Measurements from ENCODE around the gene MPP1.

MPP1 gene

DNA sequence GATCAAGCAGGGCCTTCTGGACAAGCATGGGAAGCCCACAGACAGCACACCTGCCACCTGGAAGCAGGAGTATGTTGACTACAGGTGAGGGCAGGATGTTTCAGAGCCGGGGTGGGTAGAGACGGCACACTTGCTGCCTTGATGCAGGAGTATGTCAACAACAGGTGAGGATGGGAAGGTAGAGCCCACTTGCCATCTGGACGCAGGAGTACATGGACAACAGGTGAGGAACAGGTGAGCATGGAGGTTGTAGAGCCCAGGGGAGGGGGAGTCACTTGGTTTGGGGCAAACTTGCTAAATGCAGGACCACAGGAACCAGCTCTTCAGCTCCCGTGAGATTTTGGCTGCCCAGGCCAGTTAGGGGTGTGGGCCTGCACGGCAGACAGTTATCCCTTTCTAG lies 30.7 kb downstream of the MPP1 start:
- Histone ChIP-seq H3K36me3 (ENCODE audit: insufficient read depth, low read length) (peaks cover 8% of the 10 kb centered on the region; the same call in 1 of the 2 replicates), H3K4me1 (ENCODE audit: control insufficient read depth, insufficient read depth, low read length, unreplicated experiment) (peaks cover 8% of the 10 kb centered on the region), H3K4me3 (ENCODE audit: low read depth, low read length) (no peak overlapping the region), H3K79me2 (ENCODE audit: control insufficient read depth, insufficient read depth, low read length, unreplicated experiment) (no peaks in the 10 kb centered on the region), H2AFZ (ENCODE audit: low read length, unreplicated experiment) (no peak overlapping the region), H3K27ac (ENCODE audit: low read depth, low read length) (no peak overlapping the region), H3K27me3 (ENCODE audit: insufficient read depth, low read length) (no peaks in the 10 kb centered on the region)

DNA sequence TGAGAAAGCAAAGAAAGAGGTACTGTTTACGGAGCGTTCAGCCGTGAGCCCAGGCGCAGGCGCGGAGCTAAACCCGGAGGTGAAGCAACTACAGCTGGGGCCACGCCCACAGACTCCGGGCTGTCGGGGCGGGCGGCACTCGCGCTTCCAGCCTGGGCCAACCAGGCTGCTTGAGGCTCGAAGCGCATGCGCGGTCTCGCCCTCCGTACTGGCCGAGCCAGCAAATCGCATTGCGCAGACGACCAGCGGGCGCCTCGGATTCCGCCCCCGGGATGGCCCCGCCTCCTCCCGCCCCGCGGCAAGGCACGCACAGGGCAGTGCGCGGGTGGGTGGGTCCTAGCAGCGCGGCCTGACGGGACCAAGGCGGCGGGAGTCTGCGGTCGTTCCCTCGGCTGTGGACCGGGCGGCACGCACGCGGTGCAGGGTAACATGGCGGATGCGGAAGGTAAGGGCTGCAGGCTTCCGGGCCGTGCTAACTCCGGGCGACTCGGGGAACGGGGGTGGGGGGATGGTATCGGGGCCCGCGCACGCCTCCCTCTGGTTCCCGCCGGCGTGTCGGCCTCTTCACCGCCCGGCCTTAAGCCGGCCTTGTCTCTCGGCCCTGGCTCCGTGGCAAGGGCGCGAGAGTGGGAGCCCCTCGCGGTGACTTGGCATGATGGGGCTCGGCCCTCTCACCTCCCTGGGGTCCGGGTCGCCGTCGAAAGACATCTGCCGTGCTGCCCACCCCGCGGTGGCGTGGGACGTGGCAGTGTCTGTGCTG lies 42.6 kb downstream of the MPP1 start, which contains the start of gene DKC1:
TSS of gene DKC1 (plus strand) at position 328 of the 760 bp plus-strand sequence. CDS start at position 430, 102 bp downstream.
- H3K4me1 ChIP-seq (ENCODE audit: control insufficient read depth, insufficient read depth, low read length, unreplicated experiment) = peaks cover 11% of the 10 kb centered on the region
- no peaks in the 10 kb centered on the region for H3K27me3 ChIP-seq (ENCODE audit: insufficient read depth, low read length)
- H3K79me2 ChIP-seq (ENCODE audit: control insufficient read depth, insufficient read depth, low read length, unreplicated experiment) = peaks cover 34% of the 10 kb centered on the region
- peaks cover 21% of the 10 kb centered on the region; the same call in 1 of the 2 replicates for H3K36me3 ChIP-seq (ENCODE audit: insufficient read depth, low read length)
- H3K4me3 ChIP-seq (ENCODE audit: low read depth, low read length) = peak within 1 kb of the TSS; percentile 99
- H2AFZ ChIP-seq (ENCODE audit: low read length, unreplicated experiment) = no peak within 1 kb of the TSS
- H3K27ac ChIP-seq (ENCODE audit: low read depth, low read length) = peak within 1 kb of the TSS; percentile 67

DNA sequence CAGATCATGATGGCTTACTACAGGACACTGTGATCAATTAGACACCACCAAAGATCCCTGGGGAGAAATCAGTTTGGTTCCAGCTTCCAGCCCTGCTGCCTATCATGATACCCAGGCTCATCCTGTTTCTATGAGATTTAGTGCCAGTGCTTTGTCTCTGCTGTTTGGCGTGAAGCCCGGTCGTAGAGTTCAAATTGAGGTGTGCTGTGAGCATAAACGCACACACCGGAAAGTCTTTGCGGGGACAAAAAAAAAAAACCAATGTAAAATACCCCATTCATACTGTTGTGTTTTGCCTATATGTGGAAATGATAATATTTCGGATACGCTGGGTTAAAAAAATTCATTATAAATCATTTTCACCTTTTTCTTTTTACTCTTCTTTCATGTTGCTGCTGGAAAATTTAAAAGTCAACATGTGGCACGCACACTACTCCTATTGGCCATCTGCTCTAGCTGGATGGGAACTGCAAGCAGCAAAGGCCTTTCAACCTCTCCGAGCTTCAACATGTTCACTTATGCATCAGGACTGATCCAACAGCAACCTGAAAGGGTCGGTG lies 43.2 kb downstream of the MPP1 start:
- Histone ChIP-seq H2AFZ (ENCODE audit: low read length, unreplicated experiment) (no peak overlapping the region), H3K27me3 (ENCODE audit: insufficient read depth, low read length) (no peaks in the 10 kb centered on the region), H3K36me3 (ENCODE audit: insufficient read depth, low read length) (peaks cover 19% of the 10 kb centered on the region; the same call in 1 of the 2 replicates), H3K4me3 (ENCODE audit: low read depth, low read length) (peak overlapping the region; percentile 99), H3K79me2 (ENCODE audit: control insufficient read depth, insufficient read depth, low read length, unreplicated experiment) (peaks cover 34% of the 10 kb centered on the region), H3K27ac (ENCODE audit: low read depth, low read length) (peak overlapping the region; percentile 54), H3K4me1 (ENCODE audit: control insufficient read depth, insufficient read depth, low read length, unreplicated experiment) (peaks cover 11% of the 10 kb centered on the region)

DNA sequence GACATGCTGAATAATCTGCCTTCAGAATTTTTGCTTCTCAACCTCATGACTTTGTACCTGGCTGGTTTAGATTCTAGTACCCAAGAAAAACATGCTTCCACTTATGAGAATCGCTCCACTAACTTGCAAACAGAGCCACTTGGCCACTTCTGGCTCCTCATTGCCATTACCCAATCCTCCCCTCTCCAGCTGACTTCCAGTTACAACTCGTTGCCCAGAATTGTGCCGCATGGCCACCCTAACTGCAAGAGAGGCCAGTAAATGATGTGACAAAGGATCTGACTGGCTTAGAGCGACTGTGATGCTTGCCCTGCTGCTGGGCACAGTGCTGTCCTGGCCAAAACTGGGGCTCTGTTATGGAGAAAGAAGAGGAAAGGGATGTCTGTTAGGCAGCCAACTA lies 46.6 kb downstream of the MPP1 start:
- Histone ChIP-seq H3K36me3 (ENCODE audit: insufficient read depth, low read length) (no peaks in the 10 kb centered on the region), H3K79me2 (ENCODE audit: control insufficient read depth, insufficient read depth, low read length, unreplicated experiment) (peaks cover 7% of the 10 kb centered on the region), H3K4me3 (ENCODE audit: low read depth, low read length) (no peak overlapping the region), H2AFZ (ENCODE audit: low read length, unreplicated experiment) (no peak overlapping the region), H3K4me1 (ENCODE audit: control insufficient read depth, insufficient read depth, low read length, unreplicated experiment) (peaks cover 4% of the 10 kb centered on the region), H3K27me3 (ENCODE audit: insufficient read depth, low read length) (no peaks in the 10 kb centered on the region), H3K27ac (ENCODE audit: low read depth, low read length) (no peak overlapping the region)

DNA sequence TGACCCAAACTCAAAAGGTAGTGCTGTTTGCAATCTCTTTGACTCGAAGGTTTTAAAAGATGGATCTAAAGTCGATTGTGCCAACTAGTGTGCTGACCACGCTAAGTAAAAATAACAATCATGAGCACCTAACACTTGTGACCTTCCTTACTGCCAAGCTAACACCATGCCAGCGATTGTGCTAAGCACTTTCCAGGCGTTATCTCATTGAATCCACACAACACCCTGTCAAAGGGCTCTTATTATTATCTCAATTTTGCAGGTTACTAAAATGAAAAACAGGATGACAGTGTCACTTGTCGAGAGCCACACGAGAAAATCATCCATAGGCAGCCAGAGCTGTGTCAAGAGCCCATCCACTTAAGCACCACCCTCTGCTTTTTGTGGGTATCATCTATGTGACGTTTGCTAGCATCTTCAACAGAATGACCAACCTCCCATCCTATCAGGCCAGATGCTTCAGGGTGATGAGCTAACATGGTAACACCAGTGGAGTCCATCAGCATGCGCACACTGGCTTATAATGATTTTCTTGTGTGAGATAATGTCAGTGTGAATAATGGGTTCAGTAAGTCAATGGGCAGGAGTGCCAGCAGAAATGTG lies 53.5 kb downstream of the MPP1 start:
- Histone ChIP-seq H3K4me3 (ENCODE audit: low read depth, low read length) (no peak overlapping the region), H2AFZ (ENCODE audit: low read length, unreplicated experiment) (no peak overlapping the region)

DNA sequence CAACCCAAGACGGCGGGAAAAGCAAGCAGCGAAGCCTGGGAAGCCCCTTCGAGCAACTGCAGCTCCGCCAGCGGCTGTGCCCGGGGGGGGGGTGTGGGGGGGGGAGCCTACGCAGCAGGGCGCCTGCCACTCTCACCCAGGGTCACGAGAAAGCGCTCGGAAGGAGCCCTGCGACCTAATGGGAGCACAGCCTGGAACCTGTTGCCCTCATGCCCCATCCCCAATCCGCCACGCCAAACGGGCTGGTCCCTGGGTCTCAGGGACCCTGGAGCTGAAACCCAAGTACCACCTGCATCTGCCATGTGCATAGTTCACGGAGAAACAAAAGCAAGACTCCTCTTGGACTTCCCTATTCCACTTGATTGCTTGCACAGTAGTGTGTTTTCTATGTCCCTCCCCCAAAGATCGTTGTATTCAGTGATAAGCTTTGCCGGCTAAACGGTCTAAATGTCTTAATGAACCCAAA lies 54.0 kb downstream of the MPP1 start:
- Histone ChIP-seq H3K36me3 (ENCODE audit: insufficient read depth, low read length) (no peaks in the 10 kb centered on the region), H3K4me1 (ENCODE audit: control insufficient read depth, insufficient read depth, low read length, unreplicated experiment) (peaks cover 11% of the 10 kb centered on the region), H3K27me3 (ENCODE audit: insufficient read depth, low read length) (no peaks in the 10 kb centered on the region), H3K79me2 (ENCODE audit: control insufficient read depth, insufficient read depth, low read length, unreplicated experiment) (peaks cover 4% of the 10 kb centered on the region), H3K27ac (ENCODE audit: low read depth, low read length) (no peak overlapping the region), H2AFZ (ENCODE audit: low read length, unreplicated experiment) (no peak overlapping the region), H3K4me3 (ENCODE audit: low read depth, low read length) (no peak overlapping the region)

More for the DNA sequence above, 53.5 kb downstream of the MPP1 start:
- H3K27ac ChIP-seq (ENCODE audit: low read depth, low read length) = no peak overlapping the region
- H3K36me3 ChIP-seq (ENCODE audit: insufficient read depth, low read length) = no peaks in the 10 kb centered on the region
- H3K79me2 ChIP-seq (ENCODE audit: control insufficient read depth, insufficient read depth, low read length, unreplicated experiment) = peaks cover 4% of the 10 kb centered on the region
- no peaks in the 10 kb centered on the region for H3K27me3 ChIP-seq (ENCODE audit: insufficient read depth, low read length)
- H3K4me1 ChIP-seq (ENCODE audit: control insufficient read depth, insufficient read depth, low read length, unreplicated experiment) = peaks cover 11% of the 10 kb centered on the region

DNA sequence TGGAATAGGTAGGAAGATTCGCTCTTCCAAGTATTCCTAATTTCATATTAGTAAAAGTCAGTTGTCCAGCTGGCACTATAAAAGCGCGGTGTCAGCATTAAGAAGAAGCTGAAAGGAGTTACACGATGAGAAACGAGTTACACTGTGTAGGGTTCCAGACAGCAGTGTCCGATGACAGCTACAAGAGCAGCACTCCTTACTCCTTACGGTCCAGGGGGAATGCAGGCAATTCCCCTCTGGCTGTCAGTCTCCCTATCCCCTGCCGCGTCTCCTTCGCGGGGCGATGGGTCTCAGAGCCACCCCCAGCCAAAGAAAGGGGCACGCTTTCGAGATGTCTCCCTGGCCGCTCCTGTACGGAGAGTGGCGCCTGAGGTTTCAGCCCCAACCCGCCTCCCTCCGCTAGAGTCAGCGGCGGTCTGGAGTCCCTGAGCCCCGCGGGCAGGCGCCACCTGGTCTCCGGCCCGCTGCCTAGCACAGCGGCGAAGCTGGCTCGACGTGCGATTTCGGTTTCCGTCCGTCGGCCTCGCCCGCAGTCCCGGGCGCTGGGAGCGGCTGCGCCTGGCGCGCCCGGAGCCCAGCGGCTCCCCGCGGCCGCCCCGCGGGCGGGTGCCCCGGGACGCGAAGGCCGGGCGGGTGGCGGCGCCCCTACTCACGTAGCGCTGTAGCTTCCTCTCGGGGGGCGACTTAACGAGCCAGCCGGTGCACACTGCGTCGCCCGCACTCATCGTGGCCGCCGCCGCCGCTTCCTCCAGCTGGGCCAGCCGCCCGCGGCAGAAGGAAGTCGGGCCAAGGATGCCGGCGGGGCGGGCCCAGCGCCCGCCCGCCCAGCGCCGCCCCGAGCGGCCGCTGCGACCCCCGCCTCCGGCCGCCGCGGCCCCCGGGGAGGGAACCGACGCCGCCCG lies 54.7 kb downstream of the MPP1 start, which contains the start of gene GAB3:
TSS of gene GAB3 (minus strand) at position 777 of the 902 bp plus-strand sequence. CDS start at position 725, 52 bp downstream.
- Histone ChIP-seq H3K27ac (ENCODE audit: low read depth, low read length) (peak within 1 kb of the TSS; percentile 52), H2AFZ (ENCODE audit: low read length, unreplicated experiment) (peak within 1 kb of the TSS; percentile 83), H3K4me1 (ENCODE audit: control insufficient read depth, insufficient read depth, low read length, unreplicated experiment) (peaks cover 11% of the 10 kb centered on the region), H3K36me3 (ENCODE audit: insufficient read depth, low read length) (no peaks in the 10 kb centered on the region), H3K79me2 (ENCODE audit: control insufficient read depth, insufficient read depth, low read length, unreplicated experiment) (peaks cover 4% of the 10 kb centered on the region), H3K27me3 (ENCODE audit: insufficient read depth, low read length) (no peaks in the 10 kb centered on the region), H3K4me3 (ENCODE audit: low read depth, low read length) (peak within 1 kb of the TSS; percentile 94)

DNA sequence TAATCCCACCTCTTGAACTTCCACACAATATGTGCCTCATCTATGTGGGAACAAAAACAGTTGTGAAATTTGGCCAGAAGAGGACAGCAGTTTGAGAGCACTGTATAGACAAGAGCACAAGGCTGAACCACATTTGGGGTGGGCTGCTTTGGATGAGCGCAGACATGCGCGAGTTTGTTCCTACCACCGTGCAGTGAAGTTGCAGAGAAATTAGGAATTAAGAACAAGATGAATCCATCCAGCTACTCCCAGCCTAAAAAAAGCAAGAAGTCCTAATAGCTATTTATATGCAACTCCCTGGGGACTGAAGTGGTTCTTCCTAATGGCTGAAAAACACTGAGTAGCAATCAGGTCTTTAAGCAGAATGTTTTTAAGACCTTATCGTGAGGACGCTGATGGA lies 55.4 kb downstream of the MPP1 start:
- Histone ChIP-seq H3K27ac (ENCODE audit: low read depth, low read length) (peak overlapping the region; percentile 52; the same call in 1 of the 2 replicates), H3K4me3 (ENCODE audit: low read depth, low read length) (peak overlapping the region; percentile 94), H3K79me2 (ENCODE audit: control insufficient read depth, insufficient read depth, low read length, unreplicated experiment) (peaks cover 4% of the 10 kb centered on the region), H3K27me3 (ENCODE audit: insufficient read depth, low read length) (no peaks in the 10 kb centered on the region), H3K4me1 (ENCODE audit: control insufficient read depth, insufficient read depth, low read length, unreplicated experiment) (peaks cover 11% of the 10 kb centered on the region), H2AFZ (ENCODE audit: low read length, unreplicated experiment) (peak overlapping the region; percentile 83), H3K36me3 (ENCODE audit: insufficient read depth, low read length) (no peaks in the 10 kb centered on the region)

DNA sequence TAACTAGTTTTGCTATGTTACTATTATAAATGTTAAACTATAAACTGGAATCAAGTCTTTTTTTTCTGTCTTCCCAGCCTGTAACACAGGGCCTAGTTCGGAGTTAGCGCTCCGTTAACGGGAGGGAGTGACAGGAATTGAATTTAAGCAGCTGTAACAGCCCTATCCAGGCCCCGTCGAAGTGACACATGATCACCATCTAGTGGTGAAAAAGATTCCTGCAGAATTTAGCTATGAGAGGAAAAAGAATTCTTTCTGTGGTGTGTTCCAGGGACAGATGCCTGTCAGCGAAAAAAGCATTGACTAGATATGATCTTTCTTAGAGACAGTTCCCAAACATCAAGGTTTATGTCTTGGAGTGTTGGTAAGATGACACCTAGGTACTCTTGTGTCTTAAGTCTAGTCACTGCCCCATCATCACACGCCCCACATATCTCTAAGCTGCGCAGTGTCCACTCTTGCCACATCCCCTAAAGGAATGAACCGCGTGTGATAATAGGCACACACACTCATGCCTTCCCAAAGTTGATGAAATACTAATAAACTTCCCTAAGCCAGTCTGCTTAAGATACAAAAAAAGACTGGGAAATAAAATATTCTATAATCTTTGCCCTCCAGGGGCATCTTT lies 56.5 kb downstream of the MPP1 start:
- H3K4me3 ChIP-seq (ENCODE audit: low read depth, low read length) = no peak overlapping the region
- H3K27ac ChIP-seq (ENCODE audit: low read depth, low read length) = peak overlapping the region; percentile 29
- no peak overlapping the region for H2AFZ ChIP-seq (ENCODE audit: low read length, unreplicated experiment)
- H3K4me1 ChIP-seq (ENCODE audit: control insufficient read depth, insufficient read depth, low read length, unreplicated experiment) = peaks cover 11% of the 10 kb centered on the region
- no peaks in the 10 kb centered on the region for H3K27me3 ChIP-seq (ENCODE audit: insufficient read depth, low read length)
- H3K36me3 ChIP-seq (ENCODE audit: insufficient read depth, low read length) = no peaks in the 10 kb centered on the region
- peaks cover 4% of the 10 kb centered on the region for H3K79me2 ChIP-seq (ENCODE audit: control insufficient read depth, insufficient read depth, low read length, unreplicated experiment)

Measured in ACC112 (cell line).